B cell (primary cell): ENCODE measurements around the gene DIP2B. TPM values are rescaled to one million over a fixed set of nuclear protein-coding genes. Genes with fewer than 3 reads are reported as not detected.

Experiments
- ATAC-seq: fragments of 200-7000 bp; cut with Tn5 transposase; one replicate; pipeline ENCODE4 v1.10.0; 2021; ENCODE audit warnings: low read depth, mild to moderate bottlenecking, moderate number of reproducible peaks, moderate library complexity
- CTCF ChIA-PET: fragments of 350-600 bp; sonication (Branson Sonifier 250); formaldehyde crosslinking; loops from one replicate; lab custom pipeline; 2021; ENCODE audit warnings: antibody characterized with exemption, inconsistent platforms; lab: Charles Lee
- POLR2A ChIA-PET: fragments of 350-600 bp; sonication (Branson Sonifier 250); formaldehyde crosslinking; loops from one replicate; lab custom pipeline; 2021; ENCODE audit warnings: antibody characterized with exemption; lab: Charles Lee
- DNase-seq: peaks from one replicate; pipeline ENCODE4 v3.0.0; 2013
- H2AFZ ChIP-seq: 2 replicates; pipeline ENCODE4 v1.6.1; 2012; ENCODE audit warnings: mild to moderate bottlenecking, low read depth, low read length; ENCODE audit not compliant: insufficient read depth, poor library complexity, severe bottlenecking
- H3K27ac ChIP-seq, 2 donors: 1 replicate in 1 of 2; 2 replicates in 1 of 2; pipeline ENCODE4 v1.5.1; 2012 to 2013; ENCODE audit warnings: low read length in 2 of 2, mild to moderate bottlenecking in 2 of 2, moderate library complexity in 1 of 2
- H3K27me3 ChIP-seq, 4 experiments: fragments of 200-600 bp in 1 of 4; sonication (generic) in 1 of 4; replicated peaks in 1 of 4; 1 replicate in 2 of 4; 2 replicates in 2 of 4; pipeline versions ENCODE4 v1.6.1 to v1.7.0; 2013 to 2016; ENCODE audit warnings: low read length in 3 of 4, mild to moderate bottlenecking in 2 of 4, mixed read lengths in 1 of 4, moderate library complexity in 1 of 4; ENCODE audit not compliant: insufficient read depth in 4 of 4, control insufficient read depth in 3 of 4; ENCODE audit errors: control extremely low read depth in 1 of 4
- H3K36me3 ChIP-seq, 2 experiments: replicated peaks in 1 of 2; 1 replicate in 1 of 2; 2 replicates in 1 of 2; pipeline versions ENCODE4 v1.6.1 to v1.7.1; 2013; ENCODE audit warnings: low read length in 1 of 2; ENCODE audit not compliant: insufficient read depth in 2 of 2, control insufficient read depth in 1 of 2; ENCODE audit errors: control extremely low read depth in 1 of 2, extremely low read depth in 1 of 2
- H3K4me1 ChIP-seq, 2 donors: fragments of 200-600 bp in 1 of 2; sonication (generic) in 1 of 2; 1 replicate in 1 of 2; 2 replicates in 1 of 2; pipeline versions ENCODE4 v1.5.1 to v1.6.1; 2013 to 2017; ENCODE audit warnings: low read length in 2 of 2; ENCODE audit not compliant: control insufficient read depth in 2 of 2, insufficient read depth in 2 of 2
- H3K4me2 ChIP-seq: replicated peaks from 2 replicates; pipeline ENCODE3; 2012; ENCODE audit warnings: mild to moderate bottlenecking, low read depth, low read length; ENCODE audit not compliant: poor library complexity, severe bottlenecking
- H3K4me3 ChIP-seq, 5 experiments: fragments of 200-600 bp in 1 of 5; sonication (generic) in 1 of 5; 1 replicate in 3 of 5; 2 replicates in 2 of 5; pipeline versions ENCODE4 v1.5.1 to v1.7.0; 2011 to 2016; ENCODE audit warnings: low read length in 4 of 5, mild to moderate bottlenecking in 4 of 5, low read depth in 2 of 5, control low read depth in 1 of 5, moderate library complexity in 1 of 5; ENCODE audit not compliant: insufficient read depth in 1 of 5; ENCODE audit errors: control extremely low read depth in 1 of 5, extremely low read depth in 1 of 5
- H3K79me2 ChIP-seq: fragments of 200-600 bp; sonication (generic); one replicate; pipeline ENCODE4 v1.6.0; 2016; ENCODE audit warnings: low read length; ENCODE audit not compliant: control insufficient read depth, insufficient read depth
- H3K9ac ChIP-seq: fragments of 200-600 bp; sonication (generic); 2 replicates; pipeline ENCODE4 v1.6.1; 2017; ENCODE audit warnings: mild to moderate bottlenecking, low read length, moderate library complexity
- H3K9me3 ChIP-seq, 3 donors: one replicate each; pipeline versions ENCODE4 v1.6.1 to v1.7.1; 2013; ENCODE audit warnings: low read length in 2 of 3; ENCODE audit not compliant: control insufficient read depth in 2 of 3, insufficient read depth in 1 of 3; ENCODE audit errors: control extremely low read depth in 1 of 3
- H4K20me1 ChIP-seq: 2 replicates; pipeline ENCODE4 v1.6.0; 2012; ENCODE audit warnings: mild to moderate bottlenecking, low read length; ENCODE audit not compliant: insufficient read depth, control insufficient read depth, poor library complexity, severe bottlenecking
- H3K27ac Mint-ChIP-seq: one replicate; pipeline ENCODE4 v1.8.0; 2021; ENCODE audit warnings: mixed read lengths
- H3K27me3 Mint-ChIP-seq: one replicate; pipeline ENCODE4 v1.8.0; 2021; ENCODE audit warnings: mixed read lengths
- H3K4me1 Mint-ChIP-seq: one replicate; pipeline ENCODE4 v1.8.0; 2021; ENCODE audit warnings: mixed read lengths
- H3K4me3 Mint-ChIP-seq: one replicate; pipeline ENCODE4 v1.8.0; 2021; ENCODE audit warnings: mixed read lengths
- H3K9me3 Mint-ChIP-seq: one replicate; pipeline ENCODE4 v1.8.0; 2022; ENCODE audit warnings: mixed read lengths; ENCODE audit not compliant: insufficient read depth
- CTCF ChIP-seq: fragments of 200-600 bp; IDR thresholded peaks from one replicate; pipeline ENCODE4 v1.8.0; 2022; ENCODE audit warnings: antibody characterized with exemption, mild to moderate bottlenecking
- EZH2 ChIP-seq: IDR thresholded peaks from 2 replicates; pipeline ENCODE4 v1.6.1; 2012; ENCODE audit warnings: borderline replicate concordance, low read depth, mild to moderate bottlenecking, moderate library complexity, low read length; ENCODE audit not compliant: insufficient read depth, poor library complexity, severe bottlenecking
- WGBS: methylation state at CpG from one replicate; pipeline ENCODE4 v1.1.5; 2013; ENCODE audit warnings: missing lambda C conversion rate; ENCODE audit not compliant: insufficient coverage; 5-methylcytosine and 5-hydroxymethylcytosine counted together
- intact Hi-C: fragments of 100-400 bp; cut with micrococcal nuclease; formaldehyde crosslinking; loops from one replicate; pipeline ENCODE4 v1.10.0; 2022
- polyA plus RNA-seq: library from polyadenylated mRNA; depleted of rRNA; stranded (reverse); fragments of >200 nt; gene quantifications from 2 replicates; pipeline ENCODE4 v1.2.3, GENCODE V29; 2012
- total RNA-seq, 2 donors: library from RNA; stranded (reverse); fragments of 120-200 nt in 1 of 2; gene quantifications; 1 replicate in 1 of 2; 2 replicates in 1 of 2; pipeline versions ENCODE4 v1.2.3 to v1.2.4, GENCODE V29; 2013 to 2022

DIP2B gene
- total and polyA plus RNA-seq, 2 donors (not counting 1 experiment from before 2014, with no cell fraction given) = 16.4 to 38.8 TPM

DNA sequence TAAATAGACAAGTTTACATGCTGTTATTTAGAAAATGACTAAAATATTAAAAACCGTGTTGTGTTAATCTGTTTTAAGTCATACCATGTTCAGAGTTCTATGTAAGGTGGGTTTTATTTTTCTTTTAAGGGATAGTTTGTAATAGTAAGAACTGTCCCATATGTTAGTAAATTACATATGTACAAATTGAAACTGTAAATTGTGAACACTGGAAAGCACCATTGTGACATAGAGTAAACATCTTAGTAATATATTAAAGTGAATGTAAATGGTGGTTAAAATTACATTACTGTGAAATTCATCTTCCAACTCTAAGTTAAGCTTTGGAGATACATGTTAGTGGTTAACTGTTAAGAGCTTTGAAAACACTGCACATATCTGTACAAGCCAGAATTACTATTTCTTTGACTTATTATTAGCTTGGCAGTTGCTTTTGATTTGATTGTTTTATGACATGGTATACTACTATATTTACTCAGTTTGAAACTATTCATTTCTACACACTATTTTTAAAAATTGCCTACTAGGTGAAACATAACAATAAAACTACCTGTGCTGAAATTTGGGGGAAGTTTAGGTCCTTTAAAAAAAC, 27.4 kb upstream of the DIP2B start:
- no peaks in the 10 kb centered on the region for H3K4me1 Mint-ChIP-seq
- H3K9ac ChIP-seq = no peak overlapping the region
- no peaks in the 10 kb centered on the region for H4K20me1 ChIP-seq
- H3K27me3 ChIP-seq = no peaks in the 10 kb centered on the region
- H2AFZ ChIP-seq = no peak overlapping the region
- DNase-seq (no peak), ATAC-seq (no peak)
- ChIA-PET POLR2A (no interaction called here), CTCF (no interaction called here)
- no peak overlapping the region for H3K27ac Mint-ChIP-seq
- no peaks in the 10 kb centered on the region for H3K4me1 ChIP-seq
- no peak overlapping the region for H3K27ac ChIP-seq
- H3K27me3 Mint-ChIP-seq = no peaks in the 10 kb centered on the region
- H3K9me3 Mint-ChIP-seq = no peaks in the 10 kb centered on the region
- no peaks in the 10 kb centered on the region for H3K79me2 ChIP-seq
- intact Hi-C loops = no loop called here
- no peak overlapping the region for H3K4me3 ChIP-seq
- no peaks in the 10 kb centered on the region for H3K9me3 ChIP-seq
- H3K36me3 ChIP-seq = peaks cover 4 to 29% of the 10 kb centered on the region in 2 experiments
- H3K4me2 ChIP-seq = no peak overlapping the region
- TF ChIP-seq EZH2 (no peak), CTCF (no peak)
- no CpG with 5 or more reads among the region's 1 CpG for WGBS
- H3K4me3 Mint-ChIP-seq = no peak overlapping the region

GRCh38 chr12:50482571-50482970, 22.2 kb upstream of the DIP2B start:
- no peak for ATAC-seq

More at GRCh38 chr12:50482571-50482970, 22.2 kb upstream of the DIP2B start:
- Mint-ChIP-seq H3K9me3 (peaks cover 3% of the 10 kb centered on the region), H3K27ac (no peak overlapping the region), H3K4me3 (no peak overlapping the region), H3K4me1 (no peaks in the 10 kb centered on the region), H3K27me3 (no peaks in the 10 kb centered on the region)
- ChIA-PET CTCF (no interaction called here), POLR2A (no interaction called here)
- Histone ChIP-seq H3K4me2 (no peak overlapping the region), H3K9ac (no peak overlapping the region), H3K27ac (no peak overlapping the region), H3K79me2 (no peaks in the 10 kb centered on the region), H3K9me3 (peaks cover 0 to 3% (median 0%) of the 10 kb centered on the region in 3 donors), H3K4me3 (no peak overlapping the region), H3K36me3 (no peaks in the 10 kb centered on the region), H2AFZ (no peak overlapping the region), H4K20me1 (no peaks in the 10 kb centered on the region), H3K27me3 (no peaks in the 10 kb centered on the region), H3K4me1 (no peaks in the 10 kb centered on the region)
- no peak for DNase-seq
- no CpG with 5 or more reads among the region's 4 CpGs for WGBS
- intact Hi-C loops = no loop called here
- no peak for TF ChIP-seq EZH2
- TF ChIP-seq CTCF = no peak
